OCI-M1 (cell line): ENCODE data around the gene TAF9.
"Not testable (repeated sequence)": the region's sequence is repeated elsewhere in the genome, so short reads cannot be mapped to it uniquely, and the experiment has no call there.

Source experiments
- DNase-seq: peaks from one replicate; lab custom pipeline; 2025; lab: John Stamatoyannopoulos, UW

TAF9 gene, protein sequence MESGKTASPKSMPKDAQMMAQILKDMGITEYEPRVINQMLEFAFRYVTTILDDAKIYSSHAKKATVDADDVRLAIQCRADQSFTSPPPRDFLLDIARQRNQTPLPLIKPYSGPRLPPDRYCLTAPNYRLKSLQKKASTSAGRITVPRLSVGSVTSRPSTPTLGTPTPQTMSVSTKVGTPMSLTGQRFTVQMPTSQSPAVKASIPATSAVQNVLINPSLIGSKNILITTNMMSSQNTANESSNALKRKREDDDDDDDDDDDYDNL

DNA sequence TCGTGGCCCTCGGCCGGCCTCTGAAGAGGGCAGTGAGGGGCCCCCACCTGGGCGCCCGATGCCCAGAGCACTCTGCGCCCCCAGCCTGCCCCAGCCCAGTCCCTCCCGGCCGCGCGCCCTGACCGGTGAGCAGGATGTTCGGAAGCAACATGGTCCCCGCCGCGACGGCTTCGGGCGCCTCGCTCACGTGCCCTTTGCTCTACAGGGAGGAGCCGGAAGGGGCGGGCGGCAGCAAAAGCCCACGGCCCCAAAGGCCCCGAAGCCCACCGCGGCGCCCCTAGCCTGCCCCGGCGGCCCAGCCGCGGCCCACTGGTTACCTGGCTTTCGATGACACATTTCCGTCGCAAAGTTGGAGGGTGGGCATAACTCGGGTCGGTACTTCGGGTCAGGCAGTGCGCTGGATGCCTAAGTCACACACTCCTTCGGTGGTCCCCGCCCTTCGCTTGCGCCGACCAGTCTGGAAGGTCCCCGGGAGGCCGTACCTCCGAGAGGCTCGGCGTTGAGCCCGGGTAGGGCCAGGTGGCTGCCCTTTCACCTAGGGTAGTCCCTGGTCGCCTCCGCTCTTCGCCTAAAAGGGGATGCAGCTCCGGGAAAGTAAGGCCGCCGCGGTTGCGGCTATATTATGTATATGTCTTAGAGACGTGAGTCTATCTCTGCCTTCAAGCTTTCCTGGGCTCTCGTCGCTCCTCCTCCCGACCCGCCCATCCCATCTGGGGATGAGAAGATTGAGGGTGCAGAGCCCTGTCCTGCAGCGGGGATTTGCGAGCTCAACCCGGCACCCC, at the start of gene TAF9, which contains the start of the genes AK6 and RAD17:
Gene TAF9 (minus strand): TSS at position 181 of the 782 bp plus-strand sequence. CDS start 3,783 bp downstream, outside the sequence.
Gene AK6 (minus strand): TSS at position 181 of the 782 bp plus-strand sequence. CDS start 30 bp downstream, at position 151.
Gene RAD17 (plus strand): TSS at position 479 of the 782 bp plus-strand sequence. CDS start 2,391 bp downstream, outside the sequence.
- DNase-seq = peak; percentile 97

DNA sequence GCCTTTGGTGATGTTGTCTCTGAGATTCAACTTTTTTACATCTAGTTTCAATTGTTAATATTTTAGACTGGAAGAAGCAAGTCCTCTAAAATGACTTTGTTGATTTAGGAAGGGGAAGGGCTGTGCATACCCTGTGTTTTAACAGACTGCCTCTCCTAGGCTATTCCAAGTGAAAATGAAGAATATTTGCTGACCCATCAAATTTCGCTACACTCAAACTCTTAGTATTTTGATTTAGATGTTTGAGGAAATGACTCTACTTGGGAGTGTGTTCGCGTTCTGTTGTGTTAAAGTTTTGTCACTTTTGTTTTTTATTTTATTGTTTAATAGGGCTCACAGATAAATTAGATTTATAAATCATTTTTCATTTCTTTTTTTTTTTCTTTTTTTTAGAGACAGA, 49.2 kb upstream of the TAF9 start:
- no peak for DNase-seq

DNA sequence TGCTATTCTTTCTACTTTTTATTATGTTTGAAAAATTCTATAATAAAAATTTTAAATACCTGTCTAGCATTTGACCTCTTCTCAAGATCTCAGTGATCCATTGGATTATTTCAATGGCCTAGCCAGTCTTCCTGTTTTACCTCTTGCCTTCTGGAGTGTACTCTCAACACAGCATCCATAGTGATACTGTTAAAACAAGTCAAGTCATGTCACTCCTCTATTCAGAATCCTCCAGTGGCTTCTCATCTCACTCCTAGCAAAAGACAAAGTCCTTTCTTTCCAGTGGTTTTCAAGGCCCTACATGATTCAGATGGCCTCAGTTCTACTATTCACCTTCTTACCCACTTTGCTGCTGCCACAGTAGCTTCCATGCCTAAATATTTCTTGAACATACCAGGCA, 47.4 kb upstream of the TAF9 start:
- no peak for DNase-seq

DNA sequence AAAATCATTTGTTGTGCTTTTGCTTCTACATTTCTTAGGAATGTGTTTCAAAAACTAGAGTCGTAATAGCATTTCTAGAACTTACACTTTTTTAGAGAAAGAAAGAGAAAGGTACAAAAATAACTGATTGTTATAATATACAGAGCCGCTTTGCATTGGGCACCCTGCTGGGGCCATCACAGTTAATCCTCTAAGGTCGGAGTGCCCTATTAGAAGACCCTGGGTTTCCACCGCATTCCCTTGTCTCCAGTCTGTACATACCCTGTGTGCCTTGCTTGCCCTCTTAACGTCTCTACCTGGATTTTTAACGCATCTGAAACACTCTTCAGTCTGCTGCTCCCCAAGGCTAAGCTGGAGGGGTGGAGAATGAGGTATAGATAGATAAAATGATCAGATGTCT, 46.9 kb upstream of the TAF9 start:
- no peak for DNase-seq

DNA sequence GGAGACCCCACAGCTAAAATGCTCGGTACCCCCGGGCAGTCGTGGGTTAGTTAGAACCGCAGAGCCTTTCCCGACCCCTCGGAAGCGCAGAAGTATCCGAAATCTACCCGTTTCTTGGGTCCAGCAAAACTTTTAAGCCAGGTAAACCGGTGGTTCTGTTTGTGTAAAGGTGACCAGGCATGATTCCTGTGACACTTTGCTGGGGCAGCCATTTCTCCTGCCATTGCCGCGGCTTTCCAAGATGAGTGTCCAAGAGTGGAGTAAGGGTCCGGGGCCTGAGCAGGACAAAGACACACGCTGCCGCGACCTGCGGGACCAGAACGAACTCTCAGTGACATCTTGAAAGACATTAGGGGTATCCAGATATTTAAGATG, 46.3 kb upstream of the TAF9 start:
- DNase-seq = no peak

DNA sequence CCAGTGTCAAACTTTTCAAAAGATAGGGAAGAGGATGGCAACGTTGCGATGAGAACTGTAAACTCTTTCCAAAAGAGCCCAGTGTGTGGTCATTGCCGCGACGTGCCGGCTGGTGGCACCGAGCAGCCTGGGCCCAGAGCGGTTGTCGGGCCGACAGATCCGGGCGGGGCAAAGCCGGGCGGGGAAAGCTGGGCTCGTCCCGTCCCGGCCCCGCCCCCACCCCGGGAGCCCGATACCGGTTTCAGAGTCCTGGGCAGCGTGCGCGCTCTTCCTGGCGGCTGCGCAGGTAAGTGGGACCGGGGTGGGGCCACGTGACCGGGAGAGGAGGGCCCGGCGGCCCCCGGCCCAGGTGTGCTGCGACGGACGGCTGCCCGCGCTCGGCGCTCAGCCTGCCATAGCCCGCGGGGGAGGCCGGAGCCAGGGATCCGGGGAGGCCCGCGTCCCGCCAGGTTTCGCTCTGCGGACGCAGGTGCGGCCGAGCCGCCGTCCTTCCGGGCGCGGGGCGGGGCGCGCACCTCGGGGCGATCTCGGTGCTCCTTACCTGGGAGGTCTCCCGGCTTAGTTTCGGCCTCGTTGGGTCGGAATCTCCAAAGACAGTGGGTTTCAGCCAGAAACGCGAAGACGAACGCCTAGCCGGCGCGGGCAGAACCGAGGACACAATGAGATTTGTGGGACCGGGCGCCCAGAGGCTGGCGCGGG, 45.7 kb upstream of the TAF9 start, which contains the start of gene MARVELD2:
Gene MARVELD2 (plus strand): TSS at position 232 of the 699 bp plus-strand sequence. CDS start 4,270 bp downstream, outside the sequence.
- no peak for DNase-seq

DNA sequence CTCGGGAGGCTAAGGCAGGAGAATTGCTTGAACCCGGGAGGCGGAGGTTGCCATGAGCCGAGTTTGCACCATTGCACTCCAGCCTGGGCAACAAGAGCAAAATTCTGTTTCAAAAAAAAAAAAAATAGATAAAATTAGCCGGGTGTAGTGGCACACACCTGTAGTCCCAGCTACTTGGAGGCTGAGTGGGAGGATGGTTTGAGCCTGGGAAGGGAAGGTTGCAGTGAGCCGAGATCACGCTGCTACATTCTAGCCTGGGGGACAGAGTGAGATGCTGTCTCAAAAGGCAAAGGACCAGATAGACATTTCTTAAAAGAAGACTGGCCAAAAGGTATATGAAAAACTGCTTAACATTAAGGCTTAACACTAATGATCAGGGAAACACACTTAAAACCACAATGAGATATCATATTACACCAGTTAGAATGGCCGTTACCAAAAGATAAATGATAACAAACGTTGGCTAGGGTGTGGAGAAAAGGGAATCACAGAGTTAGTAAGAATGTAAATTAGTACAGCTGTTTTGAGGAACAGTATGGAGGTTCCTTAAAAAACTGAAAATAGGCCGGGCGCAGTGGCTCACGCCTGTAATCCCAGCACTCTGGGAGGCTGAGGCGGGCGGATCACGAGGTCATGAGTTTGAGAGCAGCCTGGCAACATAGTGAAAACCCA, 35.5 kb upstream of the TAF9 start:
- peak; percentile 85 for DNase-seq

DNA sequence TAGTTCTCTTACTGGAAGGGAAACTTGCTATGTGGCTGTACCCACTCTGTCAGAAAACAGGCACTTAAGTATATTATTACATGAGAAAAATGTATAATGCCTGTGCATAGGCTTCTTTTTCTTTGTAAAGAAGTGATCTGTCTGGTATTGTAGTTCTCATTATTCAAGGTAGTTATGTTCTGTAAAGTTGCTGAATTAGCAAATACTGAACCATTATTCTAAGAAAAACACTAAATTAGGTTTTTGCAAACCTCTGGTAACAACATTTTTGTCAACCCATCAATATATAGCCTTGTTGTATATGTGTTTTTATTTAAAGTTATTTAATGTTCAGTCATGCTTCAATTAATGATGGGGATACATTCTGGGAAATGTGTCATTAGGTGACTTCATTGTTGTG, 9.1 kb upstream of the TAF9 start:
- DNase-seq = no peak

DNA sequence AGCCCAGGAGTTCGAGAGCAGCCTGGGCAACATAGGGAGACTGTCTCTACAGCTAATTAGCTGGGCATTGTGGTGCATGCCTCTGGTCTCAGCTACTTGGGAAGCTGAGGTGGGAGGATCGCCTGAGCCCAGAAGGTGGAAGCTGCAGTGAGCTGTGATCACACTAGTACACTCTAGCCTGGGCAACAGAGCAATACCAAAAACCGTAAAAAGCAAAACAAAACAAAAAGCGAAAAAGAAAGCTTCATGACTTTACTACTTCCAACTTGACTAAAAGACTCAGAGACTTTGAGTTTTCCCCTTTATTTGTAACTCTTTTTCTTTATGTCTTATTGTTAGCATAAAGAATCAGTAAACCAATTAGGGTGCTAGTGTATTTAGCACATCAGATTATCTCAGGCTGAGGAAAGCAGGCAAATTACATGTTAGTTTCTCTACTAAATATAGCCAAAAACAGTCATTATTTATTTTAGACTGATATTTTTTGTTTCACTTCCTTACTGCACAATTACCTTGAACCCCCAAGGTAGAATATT, 5.7 kb upstream of the TAF9 start:
- no peak for DNase-seq

DNA sequence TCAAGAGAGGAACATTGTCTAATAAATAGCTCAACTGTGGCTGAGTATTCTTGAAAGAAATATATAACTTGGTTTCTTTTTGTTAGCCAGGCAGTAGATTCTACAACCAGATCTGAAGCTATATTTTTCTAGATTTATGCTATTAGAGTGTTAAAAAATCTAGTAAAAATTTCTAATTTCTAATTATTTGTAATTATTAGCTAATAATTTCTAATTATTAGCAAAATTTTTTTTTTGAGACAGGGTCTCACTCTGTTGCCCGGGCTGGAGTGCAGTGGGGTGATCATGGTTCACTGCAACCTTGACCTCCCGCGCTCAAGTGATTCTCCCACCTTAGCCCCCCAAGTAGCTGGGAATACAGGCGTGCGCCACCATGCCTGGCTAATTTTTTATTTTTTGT, 3.1 kb upstream of the TAF9 start:
- DNase-seq = peak; percentile 9

DNA sequence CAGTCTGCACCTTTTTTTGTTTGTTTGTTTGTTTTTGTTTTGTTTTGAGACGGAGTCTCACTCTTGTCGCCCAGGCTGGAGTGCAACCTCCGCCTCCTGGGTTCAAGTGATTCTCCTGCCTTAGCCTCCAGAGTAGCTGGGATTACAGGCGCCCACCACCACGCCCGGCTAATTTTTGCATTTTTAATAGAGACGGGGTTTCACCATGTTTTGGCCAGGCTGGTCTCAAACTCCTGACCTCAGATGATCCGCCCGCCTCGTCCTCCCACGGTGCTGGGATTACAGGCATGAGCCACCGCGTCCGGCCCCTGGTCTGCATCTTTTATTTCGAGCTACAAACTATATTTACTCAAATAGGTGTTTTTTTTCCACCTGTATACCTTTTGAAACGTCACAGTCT, 1.0 kb upstream of the TAF9 start:
- not testable (repeated sequence) for DNase-seq

DNA sequence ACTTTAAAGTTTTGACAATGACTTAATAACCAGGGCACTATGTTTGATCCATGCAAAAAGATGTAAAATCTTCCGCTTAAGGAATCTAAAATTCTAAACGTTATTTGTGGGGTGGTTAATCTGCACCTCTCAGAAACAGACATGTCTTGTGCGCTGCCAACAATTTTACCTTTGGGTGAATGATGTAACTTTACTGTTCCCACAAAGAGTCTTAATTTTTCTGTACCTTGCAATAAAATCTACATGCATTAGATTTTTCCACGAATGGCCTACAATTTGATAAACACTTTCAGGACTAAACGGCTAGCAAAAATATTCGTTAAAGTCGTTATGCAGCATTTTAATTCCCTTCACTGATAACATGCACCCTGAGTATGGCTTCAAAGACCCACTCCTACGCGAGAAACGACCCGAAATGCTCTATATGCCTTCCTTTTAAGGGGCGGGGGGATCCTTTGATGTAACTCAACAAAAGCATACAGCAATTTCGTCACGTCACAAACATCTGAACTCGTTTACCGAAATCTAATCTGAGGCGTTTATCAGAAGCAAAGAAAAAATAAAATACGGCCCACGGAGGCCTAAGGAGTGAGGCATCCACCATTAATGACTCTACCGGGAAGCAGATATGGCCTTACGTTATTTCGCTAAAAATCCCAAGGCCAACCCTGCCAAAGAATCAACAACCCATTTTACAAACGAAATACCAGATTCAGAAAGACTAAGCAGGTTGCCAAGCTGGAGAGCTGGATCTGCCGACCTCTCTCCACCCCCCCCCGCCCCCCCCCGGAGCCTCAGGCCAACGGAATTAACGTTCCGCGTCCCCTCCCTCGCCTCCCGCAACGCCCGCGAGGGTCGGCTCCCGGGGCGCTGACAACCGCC, 621 bp downstream of the TAF9 start:
- peak; percentile 81 for DNase-seq

DNA sequence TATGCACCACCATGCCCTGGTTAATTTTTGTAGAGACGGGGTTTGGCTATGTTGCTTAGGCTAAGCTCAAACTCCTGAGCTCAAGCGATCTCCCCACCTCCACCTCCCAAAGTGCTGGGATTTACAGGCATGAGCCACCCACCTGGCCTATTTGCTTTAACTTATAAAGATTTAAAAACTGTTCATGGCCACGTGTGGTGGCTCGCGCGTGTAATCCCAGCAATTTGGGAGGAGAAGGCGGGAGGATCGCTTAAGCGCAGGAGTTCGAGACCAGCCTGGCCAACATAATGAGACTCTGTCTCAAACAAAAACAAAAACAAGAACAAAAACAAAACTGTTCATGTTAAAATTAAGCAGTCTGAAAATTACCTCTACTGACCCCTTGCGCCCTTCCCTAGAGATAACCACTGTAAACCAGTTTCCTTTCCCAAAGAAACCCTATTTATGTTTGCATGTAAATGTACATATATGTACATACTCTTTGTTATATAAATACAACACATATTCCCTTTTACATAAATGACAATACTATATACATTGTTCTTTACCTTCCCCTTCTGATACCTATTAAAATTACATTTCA, 1.5 kb downstream of the TAF9 start:
- peak; percentile 50 for DNase-seq

DNA sequence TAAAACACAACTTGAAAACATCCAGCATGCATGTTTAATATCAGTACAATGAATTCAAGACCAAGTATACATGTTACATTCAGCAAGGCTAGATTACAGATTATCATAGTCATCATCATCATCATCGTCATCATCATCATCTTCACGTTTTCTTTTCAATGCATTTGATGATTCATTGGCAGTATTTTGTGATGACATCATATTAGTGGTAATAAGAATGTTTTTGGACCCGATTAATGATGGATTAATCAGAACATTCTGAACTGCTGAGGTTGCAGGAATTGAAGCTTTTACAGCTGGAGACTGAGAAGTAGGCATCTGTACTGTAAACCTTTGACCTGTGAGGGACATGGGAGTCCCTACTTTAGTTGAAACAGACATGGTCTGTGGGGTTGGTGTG, 4.5 kb downstream of the TAF9 start:
- no peak for DNase-seq

DNA sequence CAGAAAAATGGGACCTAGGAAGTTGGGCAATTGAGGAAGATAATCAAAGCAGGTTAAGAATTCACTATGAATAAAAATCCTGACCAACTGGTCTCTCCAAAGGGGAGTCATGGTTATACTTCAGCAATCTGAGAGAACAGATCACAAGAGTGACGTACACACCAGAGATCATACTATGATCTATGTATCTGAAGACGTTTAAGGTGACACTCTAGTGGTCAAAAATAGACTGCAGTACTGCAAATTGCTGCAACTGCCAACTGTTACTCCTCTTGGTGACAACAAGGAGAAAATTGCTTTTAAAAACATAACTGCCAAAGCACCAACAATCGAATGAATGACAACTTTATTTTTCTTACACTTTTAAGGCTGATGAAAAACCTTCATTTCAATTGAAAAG, 4.9 kb downstream of the TAF9 start:
- DNase-seq = peak; percentile 21

DNA sequence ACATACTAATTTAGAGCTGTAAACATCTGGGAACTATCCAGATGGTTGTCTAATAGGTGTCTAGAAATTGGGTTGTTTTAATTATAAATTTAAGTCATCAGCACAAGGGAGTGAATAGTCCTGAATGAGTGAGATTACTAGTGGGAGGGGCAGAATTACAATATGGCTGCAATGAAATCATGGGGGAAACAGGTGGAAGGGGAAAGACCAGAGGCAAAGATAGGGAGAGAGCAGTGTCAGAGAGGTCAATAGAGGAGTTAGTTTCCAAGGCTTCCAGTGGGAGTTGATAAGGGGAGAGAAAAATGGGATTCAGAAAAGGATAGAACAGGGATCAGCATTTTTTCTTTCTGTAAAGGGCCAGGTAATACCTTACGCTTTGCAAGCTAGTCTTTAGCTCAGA, 8.9 kb downstream of the TAF9 start:
- DNase-seq = no peak

DNA sequence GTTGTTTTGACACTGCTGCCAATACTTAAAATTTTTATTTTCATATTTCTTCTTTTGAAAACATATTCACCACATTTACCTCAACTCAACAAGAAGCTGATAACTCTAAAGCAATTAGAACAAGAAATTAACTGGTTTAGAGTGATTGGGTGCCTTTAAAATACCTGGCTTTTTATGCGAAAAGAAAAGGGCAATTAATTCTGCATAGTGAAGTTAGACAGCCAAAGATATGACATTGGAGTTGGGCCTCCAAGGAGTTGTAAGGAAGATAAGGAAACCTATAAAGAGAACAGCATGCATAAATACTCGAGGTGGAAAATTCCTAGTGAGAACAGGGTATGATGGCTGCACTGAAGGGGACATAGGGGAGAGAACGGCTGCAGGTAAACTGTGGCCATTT, 9.6 kb downstream of the TAF9 start:
- DNase-seq = no peak

DNA sequence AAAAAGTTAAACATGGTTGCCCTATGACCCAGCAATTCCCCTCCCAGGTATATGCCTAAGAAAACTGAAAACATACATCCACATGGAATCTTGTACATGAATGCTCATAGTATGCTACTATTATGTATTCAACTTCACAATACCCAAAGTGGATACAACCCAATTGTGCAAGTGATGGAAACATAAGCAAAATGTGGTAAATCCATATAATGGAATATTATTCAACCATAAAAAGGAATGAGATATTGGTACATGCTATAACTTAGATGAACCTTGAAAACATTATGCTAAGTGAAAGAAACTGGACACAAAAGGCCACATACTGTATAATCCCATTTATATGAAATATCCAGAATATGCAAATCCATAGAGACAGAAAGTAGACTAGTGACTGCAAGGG, 18.7 kb downstream of the TAF9 start:
- no peak for DNase-seq

DNA sequence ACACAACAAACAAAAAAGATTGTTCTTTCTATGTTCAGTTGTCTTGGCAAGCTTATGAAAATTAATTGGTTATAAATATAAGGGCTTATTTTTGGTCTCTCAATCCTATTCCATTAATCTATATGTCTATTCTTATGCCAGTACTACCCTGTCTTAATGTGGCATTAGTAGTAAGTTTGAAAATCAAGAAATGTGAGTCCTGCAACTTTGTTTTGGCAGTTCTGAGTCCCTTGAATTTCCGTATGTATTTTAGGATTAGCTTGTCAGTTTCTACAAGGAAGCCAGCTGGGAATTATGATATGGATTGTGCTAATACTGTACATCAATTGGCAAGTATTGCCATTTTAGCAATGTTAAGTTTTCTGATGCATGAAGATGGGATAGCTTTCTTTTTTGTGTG, 26.2 kb downstream of the TAF9 start:
- DNase-seq = no peak

DNA sequence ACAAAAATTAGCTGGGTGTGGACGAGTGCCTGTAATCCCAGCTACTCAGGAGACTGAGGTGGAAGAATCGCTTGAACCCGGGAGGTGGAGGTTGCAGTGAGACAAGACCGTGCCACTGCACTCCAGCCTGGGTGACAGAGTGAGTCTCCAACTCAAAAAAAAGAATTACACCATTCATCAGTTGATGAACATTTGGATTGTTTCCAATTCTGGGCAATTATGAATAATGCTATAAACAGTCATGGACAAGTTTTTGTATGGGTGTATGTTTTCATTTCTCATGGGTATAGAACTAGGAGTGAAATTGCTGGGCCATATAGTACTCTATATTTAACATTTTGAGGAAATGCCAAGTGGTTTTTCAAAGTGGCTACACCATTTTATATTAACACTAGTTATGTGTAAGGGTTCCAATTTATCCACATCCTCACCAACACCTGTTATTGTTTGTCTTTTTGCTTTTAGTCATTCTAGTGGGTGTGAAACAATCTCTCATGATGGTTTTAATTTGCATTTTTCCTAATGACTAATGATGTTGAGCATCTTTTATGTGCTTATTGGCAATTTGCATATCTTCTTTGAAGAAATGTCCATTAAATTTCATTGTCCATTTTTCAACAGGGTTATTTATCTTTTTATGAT, 27.7 kb downstream of the TAF9 start:
- DNase-seq = no peak
